LNCaP clone FGC (cell line): ENCODE measurements around the gene AOC3.
"Not testable (repeated sequence)": the region's sequence is repeated elsewhere in the genome, so short reads cannot be mapped to it uniquely, and the experiment has no call there.

Source experiments
- DNase-seq: peaks from one replicate; pipeline ENCODE4 v3.0.0-alpha.2; 2011; ENCODE audit warnings: low read depth
- H3K4me3 ChIP-seq: 2 replicates; pipeline ENCODE4 v1.5.1; 2011; ENCODE audit warnings: mild to moderate bottlenecking, low read depth, low read length, control low read depth
- CTCF ChIP-seq: IDR thresholded peaks from 2 replicates; pipeline ENCODE4 v1.5.1; 2012; ENCODE audit warnings: mild to moderate bottlenecking; ENCODE audit not compliant: control insufficient read depth, insufficient read depth; ENCODE audit errors: extremely low read depth

Gene AOC3

GRCh38 chr17:42849451-42850181, 1.4 kb upstream of the AOC3 start:
- TF ChIP-seq CTCF: no peak
- DNase-seq: no peak
- no peak overlapping the region for H3K4me3 ChIP-seq

- not testable (repeated sequence) for DNase-seq, H3K4me3 ChIP-seq
Measured at GRCh38 chr17:42851371-42852240, 607 bp downstream of the AOC3 start.

GRCh38 chr17:42852351-42852750, 1.4 kb downstream of the AOC3 start:
- no peak for TF ChIP-seq CTCF
- no peak for DNase-seq
- H3K4me3 ChIP-seq: no peak overlapping the region

GRCh38 chr17:42853004-42853403, 2.0 kb downstream of the AOC3 start:
- H3K4me3 ChIP-seq: no peak overlapping the region
- TF ChIP-seq CTCF: no peak
- no peak for DNase-seq

- H3K4me3 ChIP-seq: no peak overlapping the region
- no peak for DNase-seq
- no peak for TF ChIP-seq CTCF
Measured at GRCh38 chr17:42853597-42853967, 2.6 kb downstream of the AOC3 start.

GRCh38 chr17:42853968-42854790, 3.2 kb downstream of the AOC3 start:
- H3K4me3 ChIP-seq: no peak overlapping the region
- DNase-seq: no peak
- TF ChIP-seq CTCF: no peak
